Measurements from ENCODE around the gene KCNJ4. TPM values are rescaled to one million over a fixed set of nuclear protein-coding genes. Genes with fewer than 3 reads are reported as not detected.

The KCNJ4 gene
- total and polyA plus RNA-seq, 10 of the 15 experiments (the other 5 are each of a cell fraction or from before 2014, with no cell fraction given) = not detected

DNA sequence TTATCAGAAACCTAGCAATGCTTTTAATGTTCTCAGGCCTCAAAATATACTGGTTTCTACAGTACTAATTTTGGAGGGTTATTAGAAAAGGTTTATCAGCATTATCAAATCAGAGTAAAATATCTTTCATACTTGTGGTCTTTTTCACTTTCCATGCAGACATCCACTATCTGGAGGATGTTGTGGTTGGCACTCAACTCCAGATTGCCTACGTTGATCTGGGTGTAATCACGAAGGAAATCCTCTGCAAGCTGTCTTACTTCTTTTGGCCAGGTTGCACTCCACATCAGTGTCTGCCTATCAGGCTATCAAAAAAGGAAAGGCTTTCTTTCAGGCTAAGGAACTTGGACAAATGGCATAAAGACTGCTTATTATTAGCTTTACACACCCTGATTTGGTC is 39.5 kb upstream of the KCNJ4 start:
- TF ChIP-seq, protein P1, sequence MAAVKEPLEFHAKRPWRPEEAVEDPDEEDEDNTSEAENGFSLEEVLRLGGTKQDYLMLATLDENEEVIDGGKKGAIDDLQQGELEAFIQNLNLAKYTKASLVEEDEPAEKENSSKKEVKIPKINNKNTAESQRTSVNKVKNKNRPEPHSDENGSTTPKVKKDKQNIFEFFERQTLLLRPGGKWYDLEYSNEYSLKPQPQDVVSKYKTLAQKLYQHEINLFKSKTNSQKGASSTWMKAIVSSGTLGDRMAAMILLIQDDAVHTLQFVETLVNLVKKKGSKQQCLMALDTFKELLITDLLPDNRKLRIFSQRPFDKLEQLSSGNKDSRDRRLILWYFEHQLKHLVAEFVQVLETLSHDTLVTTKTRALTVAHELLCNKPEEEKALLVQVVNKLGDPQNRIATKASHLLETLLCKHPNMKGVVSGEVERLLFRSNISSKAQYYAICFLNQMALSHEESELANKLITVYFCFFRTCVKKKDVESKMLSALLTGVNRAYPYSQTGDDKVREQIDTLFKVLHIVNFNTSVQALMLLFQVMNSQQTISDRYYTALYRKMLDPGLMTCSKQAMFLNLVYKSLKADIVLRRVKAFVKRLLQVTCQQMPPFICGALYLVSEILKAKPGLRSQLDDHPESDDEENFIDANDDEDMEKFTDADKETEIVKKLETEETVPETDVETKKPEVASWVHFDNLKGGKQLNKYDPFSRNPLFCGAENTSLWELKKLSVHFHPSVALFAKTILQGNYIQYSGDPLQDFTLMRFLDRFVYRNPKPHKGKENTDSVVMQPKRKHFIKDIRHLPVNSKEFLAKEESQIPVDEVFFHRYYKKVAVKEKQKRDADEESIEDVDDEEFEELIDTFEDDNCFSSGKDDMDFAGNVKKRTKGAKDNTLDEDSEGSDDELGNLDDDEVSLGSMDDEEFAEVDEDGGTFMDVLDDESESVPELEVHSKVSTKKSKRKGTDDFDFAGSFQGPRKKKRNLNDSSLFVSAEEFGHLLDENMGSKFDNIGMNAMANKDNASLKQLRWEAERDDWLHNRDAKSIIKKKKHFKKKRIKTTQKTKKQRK (IDR thresholded peaks at IDR 0.05; ENCODE audit: low read depth, low read length) = no peak
- TF ChIP-seq ZNF217 (IDR thresholded peaks at IDR 0.05) = no peak
- no peak for TF ChIP-seq IKZF2 (IDR thresholded peaks at IDR 0.05)
- TF ChIP-seq POLR2A (IDR thresholded peaks at IDR 0.05; ENCODE audit: low read depth, low read length) = no peak
- TF ChIP-seq NR2C1 (IDR thresholded peaks at IDR 0.05) = no peak
- no peak for TF ChIP-seq ZNF24 (IDR thresholded peaks at IDR 0.05)
- TF ChIP-seq, protein P2, sequence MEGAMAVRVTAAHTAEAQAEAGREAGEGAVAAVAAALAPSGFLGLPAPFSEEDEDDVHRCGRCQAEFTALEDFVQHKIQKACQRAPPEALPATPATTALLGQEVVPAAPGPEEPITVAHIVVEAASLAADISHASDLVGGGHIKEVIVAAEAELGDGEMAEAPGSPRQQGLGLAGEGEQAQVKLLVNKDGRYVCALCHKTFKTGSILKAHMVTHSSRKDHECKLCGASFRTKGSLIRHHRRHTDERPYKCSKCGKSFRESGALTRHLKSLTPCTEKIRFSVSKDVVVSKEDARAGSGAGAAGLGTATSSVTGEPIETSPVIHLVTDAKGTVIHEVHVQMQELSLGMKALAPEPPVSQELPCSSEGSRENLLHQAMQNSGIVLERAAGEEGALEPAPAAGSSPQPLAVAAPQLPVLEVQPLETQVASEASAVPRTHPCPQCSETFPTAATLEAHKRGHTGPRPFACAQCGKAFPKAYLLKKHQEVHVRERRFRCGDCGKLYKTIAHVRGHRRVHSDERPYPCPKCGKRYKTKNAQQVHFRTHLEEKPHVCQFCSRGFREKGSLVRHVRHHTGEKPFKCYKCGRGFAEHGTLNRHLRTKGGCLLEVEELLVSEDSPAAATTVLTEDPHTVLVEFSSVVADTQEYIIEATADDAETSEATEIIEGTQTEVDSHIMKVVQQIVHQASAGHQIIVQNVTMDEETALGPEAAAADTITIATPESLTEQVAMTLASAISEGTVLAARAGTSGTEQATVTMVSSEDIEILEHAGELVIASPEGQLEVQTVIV (IDR thresholded peaks at IDR 0.05; ENCODE audit: borderline replicate concordance, partially characterized antibody) = no peak
- TF ChIP-seq LARP7 (IDR thresholded peaks at IDR 0.05) = no peak
- TF ChIP-seq TCF3 (IDR thresholded peaks at IDR 0.05; ENCODE audit: borderline replicate concordance, insufficient read depth, low read depth, low read length) = no peak
- TF ChIP-seq RELA (IDR thresholded peaks at IDR 0.05; ENCODE audit: borderline replicate concordance, partially characterized antibody) = no peak
- FAIRE-seq = no peak
- Histone ChIP-seq H3K4me2 (ENCODE audit: control insufficient read depth, insufficient read depth) (no peak overlapping the region), H3K4me3 (no peak overlapping the region), H3K79me2 (ENCODE audit: control insufficient read depth, insufficient read depth, low read length) (peaks cover 22% of the 10 kb centered on the region), H3K9me3 (replicated peaks; ENCODE audit: control insufficient read depth, insufficient read depth, low read length) (no peaks in the 10 kb centered on the region), H2AFZ (ENCODE audit: control insufficient read depth, low read depth, low read length) (no peak overlapping the region), H3K36me3 (ENCODE audit: control insufficient read depth in 2 of 2, insufficient read depth in 2 of 2, low read length in 1 of 2) (peaks cover 28 to 71% of the 10 kb centered on the region in 2 experiments), H3K27ac (ENCODE audit: control insufficient read depth, insufficient read depth) (no peak overlapping the region), H4K20me1 (ENCODE audit: control insufficient read depth, insufficient read depth) (peaks cover 6% of the 10 kb centered on the region; the same call in 1 of the 2 replicates), H3K27me3 (replicated peaks in 1 of 2; ENCODE audit: control insufficient read depth in 2 of 2, insufficient read depth in 2 of 2, low read length in 1 of 2) (no peaks in the 10 kb centered on the region), H3K4me1 (ENCODE audit: control insufficient read depth, insufficient read depth, low read length) (no peaks in the 10 kb centered on the region), H3K9ac (ENCODE audit: control insufficient read depth, insufficient read depth, low read length) (no peak overlapping the region)
- intact Hi-C loops (cut with micrococcal nuclease; ENCODE audit: unreplicated experiment) = no loop called here
- SMC1A ChIA-PET (ENCODE audit: uncharacterized antibody, unreplicated experiment) = interaction anchor here (1.6 kb wide), 1 partner anchor 27 kb away, joined by 4 read pairs; no protein-coding TSS in a partner anchor
- RAD21 ChIA-PET (ENCODE audit: unreplicated experiment) = no interaction called here
- CTCF ChIA-PET = interaction anchor here (0.6 kb wide), 1 partner anchor 77 kb away, joined by 3 read pairs; no protein-coding TSS in a partner anchor
- no TSS peak for BruUV-seq (replicated peaks)
- POLR2A ChIA-PET = interaction anchor here (0.5 kb wide), 1 partner anchor 296 kb away, joined by 3 read pairs; no protein-coding TSS in a partner anchor
- in situ Hi-C loops (cut with MboI) = no loop called here
- WGBS (ENCODE audit: insufficient coverage, insufficient replicate concordance, low lambda C conversion rate, missing lambda C conversion rate) = 98% methylated on average over 2 of the region's 2 CpGs
- DNase-seq (ENCODE audit: low read depth, low spot score) = no peak
- ATAC-seq = no peak
